GM12873 (cell line): Measurements from ENCODE around the gene AGPAT3.

Experiments
- CTCF ChIP-seq: IDR thresholded peaks from 2 replicates; pipeline ENCODE4 v1.5.1; 2012; ENCODE audit warnings: low read depth, mild to moderate bottlenecking, moderate library complexity, low read length, control low read depth; ENCODE audit not compliant: insufficient read depth; ENCODE audit errors: missing control alignments

AGPAT3 gene

DNA sequence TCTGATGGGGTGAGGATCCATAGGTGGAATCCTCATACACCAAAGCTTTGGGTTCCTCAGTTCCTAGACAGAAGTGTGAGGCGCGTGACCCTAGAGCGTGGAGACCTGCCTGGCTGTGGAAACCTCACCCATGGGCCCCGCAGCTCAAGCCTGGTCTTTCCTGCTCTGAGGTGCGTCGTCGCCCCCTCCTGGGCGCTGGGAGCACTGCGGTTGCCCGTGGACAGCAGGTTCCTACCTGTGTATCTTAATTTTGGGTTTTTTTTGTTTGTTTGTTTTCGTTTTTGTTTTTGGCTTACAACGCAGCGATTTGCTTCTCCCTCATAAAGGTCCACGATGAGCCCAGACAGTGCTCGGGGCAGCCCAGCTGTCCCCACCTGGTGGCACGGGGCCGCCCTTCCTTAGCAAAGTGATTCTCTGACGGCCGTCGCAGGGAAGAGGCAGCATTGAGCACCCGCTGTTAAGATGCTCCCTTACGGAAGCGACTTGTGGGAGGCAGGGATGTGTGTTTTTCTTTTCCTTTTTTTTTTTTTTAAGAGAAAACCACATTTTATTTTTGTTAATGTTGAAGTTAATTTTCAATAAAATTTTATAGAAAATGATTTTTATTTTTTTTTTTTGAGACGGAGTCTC is 110.6 kb downstream of the AGPAT3 start:
- peak; percentile 98 for TF ChIP-seq CTCF

GRCh38 chr21:43976661-43977060 is 111.6 kb downstream of the AGPAT3 start:
- TF ChIP-seq CTCF = no peak

GRCh38 chr21:43978060-43978459 is 113.0 kb downstream of the AGPAT3 start:
- TF ChIP-seq CTCF = no peak

DNA sequence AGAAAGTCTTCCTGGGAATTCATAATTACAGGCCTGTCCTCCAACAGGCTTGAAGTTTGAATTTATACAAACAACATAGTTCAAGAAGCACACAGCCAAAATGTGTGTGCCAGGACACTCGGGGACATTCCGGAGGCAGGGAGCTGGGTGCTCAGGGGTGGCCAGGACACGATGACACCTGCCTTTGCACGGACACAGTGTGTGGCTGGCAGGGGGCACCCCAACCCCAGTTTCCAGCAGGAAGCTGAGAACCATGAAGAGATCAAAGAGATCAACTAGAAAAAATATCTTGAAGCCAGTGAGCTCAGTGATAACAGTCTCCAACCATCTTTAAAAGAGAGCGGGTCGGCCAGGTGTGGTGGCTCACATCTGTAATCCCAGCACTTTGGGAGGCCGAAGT is 114.6 kb downstream of the AGPAT3 start:
- TF ChIP-seq CTCF = no peak

GRCh38 chr21:43981151-43981870 is 116.3 kb downstream of the AGPAT3 start:
- no peak for TF ChIP-seq CTCF

DNA sequence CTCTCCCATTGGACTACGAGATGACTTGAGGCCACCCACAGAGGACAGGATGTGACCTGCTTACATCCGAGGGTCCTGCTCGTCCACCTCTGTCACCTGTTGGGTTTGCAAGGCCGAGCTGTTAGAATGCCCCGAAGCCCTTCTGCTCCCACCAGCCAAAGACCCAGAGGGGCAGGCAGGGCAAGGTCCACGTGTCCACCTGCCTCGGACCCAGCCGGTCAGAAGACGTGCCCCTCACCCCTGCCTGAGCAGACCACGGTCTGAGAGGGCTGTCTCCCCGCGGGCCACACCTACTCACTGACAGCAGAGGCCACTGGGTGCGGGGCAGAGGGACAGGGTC is 116.8 kb downstream of the AGPAT3 start:
- no peak for TF ChIP-seq CTCF

DNA sequence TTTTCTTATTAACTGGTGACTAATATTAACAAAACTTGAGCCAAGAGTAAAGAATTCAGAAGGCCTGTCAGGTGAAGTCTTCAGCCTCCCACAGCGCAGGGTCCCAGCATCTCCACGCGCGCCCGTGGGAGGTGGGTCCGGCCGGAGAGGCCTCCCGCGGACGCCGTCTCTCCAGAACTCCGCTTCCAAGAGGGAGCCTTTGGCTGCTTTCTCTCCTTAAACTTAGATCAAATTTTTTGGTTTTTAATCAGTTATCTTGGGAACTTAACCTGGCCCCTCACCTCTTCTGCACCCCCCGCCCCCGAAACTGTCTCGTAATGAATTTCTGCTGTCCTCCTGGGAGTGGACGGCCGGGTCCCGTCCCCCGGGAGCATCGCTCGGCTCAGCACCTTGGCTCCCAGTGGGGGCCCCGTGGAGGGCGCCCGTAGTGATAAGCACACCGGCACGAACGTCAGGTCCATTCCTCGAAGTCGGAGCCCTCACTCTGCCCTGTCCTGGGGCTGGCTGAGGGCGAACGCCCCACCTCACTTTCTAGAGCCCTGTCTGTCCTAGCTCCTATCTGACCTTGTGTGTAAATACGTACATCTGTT is 117.6 kb downstream of the AGPAT3 start:
- no peak for TF ChIP-seq CTCF
